T-helper 1 cell treated with Interleukin-12 subunit alpha and Interleukin-12 subunit beta and Interleukin-4 antibody, amounts not matched to agents 30 ng/mL and 1 ng/mL, for 36 hours (primary cell): ENCODE data around the gene JAK2. TPM values are rescaled to one million over a fixed set of nuclear protein-coding genes. Genes with fewer than 3 reads are reported as not detected.
"Not testable (repeated sequence)": the region's sequence is repeated elsewhere in the genome, so short reads cannot be mapped to it uniquely, and the experiment has no call there.

Experiments
- intact Hi-C: fragments of 100-400 bp; cut with micrococcal nuclease; formaldehyde crosslinking; loops from one replicate; pipeline ENCODE4 v1.15.1; 2024
- total RNA-seq: library from RNA; stranded (reverse); gene quantifications from 2 replicates; pipeline ENCODE4 v1.2.3, GENCODE V29; 2022

The JAK2 gene
- total RNA-seq, 1 donor from 2014 or later = 64.2 TPM

DNA sequence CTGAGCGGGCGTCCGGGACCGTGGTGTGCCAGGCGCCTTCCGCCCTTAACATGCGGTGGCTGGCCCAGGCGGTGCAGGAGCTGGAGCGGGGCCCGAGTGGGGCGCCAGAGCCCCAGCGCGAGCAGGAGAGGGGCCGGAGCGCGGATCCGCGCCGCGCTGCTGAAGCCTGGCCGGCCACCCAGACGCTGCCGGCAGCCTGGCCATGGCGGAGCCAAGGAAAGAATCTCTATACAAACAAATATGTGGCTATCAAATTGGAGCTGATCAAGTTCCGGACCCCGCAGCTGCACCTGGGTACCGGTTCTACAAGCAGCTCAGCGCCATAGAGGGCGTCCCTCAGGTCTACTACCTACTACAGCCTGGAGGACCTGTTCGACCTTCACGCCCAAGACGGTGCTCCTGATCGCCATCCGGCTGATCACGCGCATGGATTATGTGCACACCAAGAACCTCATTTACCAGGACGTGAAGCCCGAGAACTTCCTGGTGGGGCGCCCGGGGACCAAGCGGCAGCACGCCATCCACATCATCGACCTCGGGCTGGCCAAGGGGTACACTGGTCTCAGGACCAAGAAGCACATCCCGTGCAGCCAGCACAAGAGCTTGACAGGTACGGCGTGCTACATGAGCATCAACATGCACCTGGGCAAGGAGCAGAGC lies 55.8 kb downstream of the JAK2 start:
- intact Hi-C loops = no loop called here

DNA sequence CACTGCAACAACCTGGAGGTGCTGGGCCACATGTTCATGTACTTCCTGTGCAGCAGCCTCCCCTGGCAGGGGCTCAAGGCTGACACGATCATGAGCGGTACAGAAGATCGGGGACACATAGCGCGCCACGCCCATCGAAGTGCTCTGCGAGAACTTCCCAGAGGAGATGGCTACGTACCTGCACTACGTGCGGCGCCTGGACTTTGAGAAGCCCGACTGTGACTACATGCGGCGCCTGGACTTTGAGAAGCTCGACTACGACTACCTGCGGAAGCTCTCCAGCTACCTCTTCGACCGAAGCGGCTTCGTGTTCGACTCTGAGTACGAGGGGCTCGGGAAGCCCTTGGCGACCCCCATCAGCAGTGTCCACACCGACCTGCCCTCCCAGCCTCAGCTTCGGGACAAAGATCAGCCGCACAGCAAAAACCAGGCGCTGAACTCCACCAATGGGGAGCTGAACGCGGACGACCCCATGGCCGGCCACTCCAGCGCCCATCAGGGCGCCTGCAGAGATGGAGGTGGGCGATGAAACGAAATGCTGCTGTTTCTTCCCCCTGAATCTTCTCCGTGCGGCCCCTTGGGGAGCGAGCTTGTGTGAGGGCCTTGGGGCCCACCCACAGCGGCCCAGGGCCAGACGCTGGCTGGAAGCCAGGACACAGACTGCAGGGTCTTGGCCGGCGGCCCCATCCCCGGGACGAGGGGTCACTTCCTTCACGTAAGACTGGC lies 56.5 kb downstream of the JAK2 start:
- intact Hi-C loops = no loop called here

DNA sequence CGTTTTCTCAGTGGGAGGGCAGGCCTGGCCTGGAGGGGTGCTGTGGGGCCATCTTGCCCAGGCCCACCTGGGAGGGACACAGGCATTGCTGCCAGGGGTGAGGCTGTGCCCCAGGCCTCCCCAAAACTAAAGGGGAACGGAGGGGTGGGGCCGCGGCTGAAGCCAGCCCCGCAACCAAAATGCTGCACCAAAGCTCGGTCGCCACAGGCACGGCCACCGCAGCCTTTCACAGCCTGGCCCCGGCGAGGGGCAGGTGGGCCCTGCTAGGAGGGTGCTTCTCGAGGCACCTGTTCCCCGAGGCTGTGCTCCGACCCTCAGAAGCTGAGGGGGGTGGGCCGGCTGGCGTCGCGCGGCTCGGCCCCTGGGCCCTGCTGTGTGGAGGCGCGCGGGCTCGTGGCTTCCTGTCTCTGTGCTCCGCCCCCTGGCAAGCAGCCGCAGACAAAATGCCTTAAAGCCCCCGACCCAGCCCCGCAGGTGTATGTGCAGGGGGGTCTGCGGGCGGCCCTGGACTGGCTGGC lies 57.6 kb downstream of the JAK2 start:
- intact Hi-C loops = no loop called here

DNA sequence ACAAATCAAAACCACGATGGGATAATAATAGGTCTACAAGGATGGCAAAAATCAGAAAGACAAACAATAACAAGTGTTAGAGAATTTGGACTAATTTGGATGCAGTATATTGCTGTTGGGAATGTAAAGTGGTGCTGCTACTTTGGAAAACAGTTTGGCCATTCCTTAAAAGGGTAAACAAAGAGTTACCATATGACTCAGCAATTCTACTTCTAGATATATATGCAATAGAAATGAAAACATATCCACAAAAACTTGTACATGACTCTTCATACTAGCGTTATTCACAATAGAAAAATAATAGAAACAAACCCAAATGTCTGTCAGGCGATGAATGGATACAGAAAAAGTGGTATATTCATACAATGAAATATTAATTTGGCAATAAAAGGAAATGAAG lies 58.3 kb downstream of the JAK2 start:
- intact Hi-C loops = no loop called here

DNA sequence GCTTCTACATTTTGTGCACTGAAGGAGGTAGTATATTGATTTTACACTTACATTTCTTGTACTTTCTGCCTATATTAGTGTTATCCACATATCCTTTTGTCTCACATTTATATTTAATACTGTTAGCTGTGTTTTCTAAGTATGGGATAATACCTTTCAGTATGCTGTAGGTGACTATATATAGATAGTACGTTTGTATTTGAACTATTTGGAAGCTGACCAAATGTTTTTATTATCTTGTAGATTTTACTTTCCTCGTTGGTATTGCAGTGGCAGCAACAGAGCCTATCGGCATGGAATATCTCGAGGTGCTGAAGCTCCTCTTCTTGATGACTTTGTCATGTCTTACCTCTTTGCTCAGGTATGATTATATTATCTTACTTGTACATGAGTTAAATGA lies 59.1 kb downstream of the JAK2 start:
- intact Hi-C loops = no loop called here

DNA sequence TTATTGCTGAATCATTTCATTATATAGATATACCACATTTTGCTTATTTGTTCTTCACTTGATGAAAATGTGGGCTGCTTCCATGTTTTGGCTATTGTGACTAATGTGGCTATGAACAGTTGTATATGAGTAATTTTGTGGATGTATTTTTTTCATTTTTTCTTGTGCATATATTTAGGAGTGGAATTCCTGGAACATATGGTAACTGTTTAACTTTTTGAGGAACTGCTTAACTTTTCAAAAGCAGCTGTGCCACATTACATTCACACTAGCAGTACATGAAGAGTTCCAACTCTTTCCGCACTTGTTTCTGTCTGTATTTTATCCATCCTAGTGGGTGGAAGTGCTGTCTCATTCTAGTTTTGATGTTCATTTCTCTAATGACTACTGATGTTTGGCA lies 67.8 kb downstream of the JAK2 start:
- intact Hi-C loops = no loop called here

DNA sequence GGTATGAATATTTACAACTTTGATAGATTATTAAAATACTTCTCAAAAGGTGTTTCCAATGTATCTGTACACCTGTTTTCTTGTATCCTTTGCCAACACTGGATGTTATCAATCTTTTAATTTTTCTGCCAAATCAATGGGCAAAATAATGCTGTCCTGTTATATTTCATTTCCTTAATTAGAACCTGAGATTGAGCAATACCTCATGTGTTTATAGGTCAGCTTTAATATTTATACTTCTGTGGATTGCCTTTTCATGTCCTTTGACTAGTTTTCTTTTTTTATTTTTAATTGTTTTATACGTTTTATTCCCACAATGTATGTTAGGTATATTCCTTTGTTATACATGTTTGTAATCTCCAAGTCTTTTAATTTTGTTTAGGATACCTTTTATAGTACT lies 77.6 kb downstream of the JAK2 start:
- intact Hi-C loops = no loop called here

DNA sequence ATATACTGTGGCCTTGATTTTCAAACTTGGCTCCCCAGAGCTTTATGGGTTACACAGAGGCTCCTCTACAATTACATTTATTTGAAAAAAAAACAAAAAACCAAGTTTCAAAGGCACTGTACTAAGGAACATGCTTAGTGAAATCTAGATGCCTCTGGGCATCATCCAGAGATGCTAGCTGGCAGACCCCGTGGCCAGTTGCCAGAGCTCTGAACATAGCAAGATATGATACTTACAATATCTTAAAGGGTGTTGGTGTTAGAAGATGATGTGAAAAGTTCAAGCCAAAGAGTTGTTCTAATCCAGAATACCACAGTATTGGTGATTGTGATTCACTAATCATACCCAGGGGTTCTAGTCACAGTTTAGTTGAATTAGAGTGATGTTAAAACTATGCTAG lies 87.8 kb downstream of the JAK2 start:
- intact Hi-C loops = loop anchor here (5.0 kb wide), 3 partner anchors 311 to 529 kb away; no protein-coding TSS in a partner anchor

DNA sequence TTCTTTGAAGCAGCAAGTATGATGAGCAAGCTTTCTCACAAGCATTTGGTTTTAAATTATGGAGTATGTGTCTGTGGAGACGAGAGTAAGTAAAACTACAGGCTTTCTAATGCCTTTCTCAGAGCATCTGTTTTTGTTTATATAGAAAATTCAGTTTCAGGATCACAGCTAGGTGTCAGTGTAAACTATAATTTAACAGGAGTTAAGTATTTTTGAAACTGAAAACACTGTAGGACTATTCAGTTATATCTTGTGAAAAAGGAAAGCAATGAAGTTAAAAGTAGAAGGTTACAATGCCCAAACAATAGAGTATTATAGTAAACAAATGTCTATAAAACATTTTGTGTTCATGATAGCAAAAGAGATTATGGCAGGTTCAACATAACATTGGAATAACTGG lies 88.6 kb downstream of the JAK2 start:
- intact Hi-C loops = loop anchor here (5.0 kb wide), 3 partner anchors 311 to 529 kb away; no protein-coding TSS in a partner anchor

DNA sequence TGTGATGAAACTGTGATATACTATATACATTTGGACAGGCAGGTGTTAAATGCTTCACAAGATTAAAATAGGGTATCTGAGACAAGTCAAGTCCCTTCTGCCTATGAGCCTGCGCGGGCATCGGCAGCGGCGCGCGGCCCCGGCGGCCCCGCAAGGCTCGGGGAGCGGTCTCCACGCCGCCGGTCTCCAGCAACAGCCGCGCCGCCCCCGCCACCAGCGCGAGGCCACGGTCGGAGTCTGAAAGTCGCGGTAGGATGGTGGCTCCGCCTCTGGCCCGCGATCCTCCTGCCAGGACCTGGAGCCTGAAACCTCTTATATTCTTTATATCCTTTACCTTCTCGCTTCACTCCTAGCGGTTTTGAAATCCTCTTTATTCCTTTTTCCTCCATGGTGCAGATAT lies 100.9 kb downstream of the JAK2 start:
- intact Hi-C loops = no loop called here

DNA sequence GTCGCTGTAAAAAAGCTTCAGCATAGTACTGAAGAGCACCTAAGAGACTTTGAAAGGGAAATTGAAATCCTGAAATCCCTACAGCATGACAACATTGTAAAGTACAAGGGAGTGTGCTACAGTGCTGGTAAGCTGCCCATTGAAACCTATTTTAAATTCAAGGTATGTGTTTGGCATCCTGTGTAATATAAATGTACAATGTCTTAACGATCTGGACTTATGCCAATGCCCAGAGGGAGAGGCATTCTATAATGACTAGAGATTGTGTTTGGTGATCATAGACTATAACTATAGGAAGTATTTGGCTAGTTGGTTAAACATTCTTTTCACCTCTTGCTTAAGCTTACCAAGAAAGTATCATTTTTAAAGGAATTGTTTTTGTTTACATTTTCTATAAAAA lies 104.7 kb downstream of the JAK2 start:
- intact Hi-C loops = no loop called here

DNA sequence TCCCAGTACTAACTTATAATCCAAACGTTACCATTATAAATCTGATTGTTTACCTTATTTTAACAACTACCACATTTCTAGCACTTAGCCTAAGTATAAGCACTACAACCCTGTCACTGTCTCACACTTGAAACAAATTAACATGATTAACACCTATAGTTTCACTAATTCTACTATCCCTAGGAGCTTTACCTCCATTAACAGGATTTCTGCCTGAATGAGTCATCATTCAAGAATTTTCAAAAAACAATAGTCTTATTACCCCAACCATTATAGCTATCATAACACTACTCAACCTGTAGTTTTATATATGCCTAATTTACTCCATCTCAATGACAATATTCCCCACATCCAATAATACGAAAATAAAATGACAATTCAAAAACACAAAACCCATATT lies 110.7 kb downstream of the JAK2 start:
- intact Hi-C loops = no loop called here

DNA sequence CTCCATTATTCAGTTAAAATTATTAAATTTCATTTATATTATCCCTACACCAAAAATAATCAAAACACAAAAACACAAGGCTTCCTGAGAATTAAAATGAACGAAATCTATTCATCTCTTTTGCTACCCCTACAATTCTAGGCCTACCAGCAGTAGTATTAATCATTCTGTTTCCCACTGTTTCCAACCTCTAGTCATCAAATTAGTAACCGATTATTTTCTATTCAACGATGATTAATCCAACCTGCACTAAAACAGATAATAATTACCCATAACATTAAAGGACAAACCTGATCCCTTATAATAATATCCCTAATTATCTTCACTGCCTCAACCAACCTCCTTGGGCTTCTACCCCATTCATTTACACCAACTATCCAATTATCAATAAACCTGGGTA lies 114.4 kb downstream of the JAK2 start:
- intact Hi-C loops = no loop called here

DNA sequence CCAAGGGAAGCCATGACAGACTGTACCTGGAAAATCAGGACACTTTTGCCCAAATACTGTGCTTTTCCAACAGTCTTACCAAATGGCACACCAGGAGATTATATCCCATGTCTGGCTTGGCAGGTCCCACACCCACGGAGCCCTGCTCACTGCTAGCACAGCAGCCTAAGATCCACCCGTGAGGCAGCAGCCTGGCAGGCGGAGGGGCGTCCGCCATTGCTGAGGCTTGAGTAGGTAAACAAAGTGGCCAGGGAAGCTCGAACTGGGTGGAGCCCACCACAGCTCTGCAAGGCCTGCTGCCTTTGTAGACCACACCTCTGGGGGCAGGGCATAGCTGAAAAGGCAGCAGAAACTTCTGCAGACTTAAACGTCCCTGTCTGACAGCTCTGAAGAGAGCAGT lies 116.1 kb downstream of the JAK2 start:
- intact Hi-C loops = not testable (repeated sequence)

DNA sequence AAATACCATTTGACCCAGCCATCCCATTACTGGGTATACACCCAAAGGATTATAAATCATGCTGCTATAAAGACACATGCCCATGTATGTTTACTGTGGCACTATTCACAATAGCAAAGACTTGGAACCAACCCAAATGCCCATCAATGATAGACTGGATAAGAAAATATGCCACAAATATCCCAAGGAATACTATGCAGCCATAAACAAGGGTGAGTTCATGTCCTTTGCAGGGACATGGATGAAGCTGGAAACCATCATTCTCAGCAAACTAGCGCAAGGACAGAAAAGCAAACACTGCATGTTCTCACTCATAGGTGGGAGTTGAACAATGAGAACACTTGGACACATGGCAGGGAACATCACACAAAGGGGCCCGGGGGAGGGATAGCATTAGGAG lies 121.4 kb downstream of the JAK2 start:
- intact Hi-C loops = not testable (repeated sequence)

DNA sequence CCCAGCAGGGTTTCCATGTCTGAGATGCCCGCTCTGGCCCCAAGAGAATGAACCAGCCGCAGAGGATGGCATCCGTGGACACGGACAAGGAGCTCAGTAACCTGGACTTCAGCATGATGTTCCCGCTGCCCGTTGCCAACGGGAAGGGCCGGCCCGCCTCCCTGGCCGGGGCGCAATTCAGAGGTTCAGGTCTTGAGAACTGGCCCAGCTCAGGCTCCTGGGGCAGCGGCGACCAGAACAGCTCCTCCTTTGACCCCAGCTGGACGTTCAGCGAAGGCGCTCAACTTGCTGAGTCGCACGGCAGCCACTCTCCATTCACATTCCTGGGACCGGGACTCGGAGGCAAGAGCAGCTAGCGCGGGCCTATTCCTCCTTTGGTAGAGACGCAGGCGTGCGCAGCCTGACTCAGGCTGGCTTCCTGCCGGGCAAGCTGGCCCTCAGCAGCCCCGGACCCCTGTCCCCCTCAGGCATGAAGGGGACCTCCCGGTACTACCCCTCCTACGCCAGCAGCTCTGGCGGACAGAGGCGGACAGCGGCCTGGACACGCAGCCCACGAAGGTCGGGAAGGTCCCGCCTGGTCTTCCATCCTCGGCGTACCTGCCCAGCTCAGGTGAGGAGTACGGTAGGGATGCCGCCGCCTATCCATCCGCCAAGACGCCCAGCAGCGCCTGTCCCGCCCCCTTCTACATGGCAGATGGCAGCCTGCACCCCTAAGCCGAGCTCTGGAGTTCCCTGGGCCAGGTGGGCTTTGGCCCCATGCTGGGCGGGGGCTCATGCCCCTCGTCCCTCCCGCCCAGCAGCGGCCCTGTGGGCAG lies 126.0 kb downstream of the JAK2 start:
- intact Hi-C loops = no loop called here

DNA sequence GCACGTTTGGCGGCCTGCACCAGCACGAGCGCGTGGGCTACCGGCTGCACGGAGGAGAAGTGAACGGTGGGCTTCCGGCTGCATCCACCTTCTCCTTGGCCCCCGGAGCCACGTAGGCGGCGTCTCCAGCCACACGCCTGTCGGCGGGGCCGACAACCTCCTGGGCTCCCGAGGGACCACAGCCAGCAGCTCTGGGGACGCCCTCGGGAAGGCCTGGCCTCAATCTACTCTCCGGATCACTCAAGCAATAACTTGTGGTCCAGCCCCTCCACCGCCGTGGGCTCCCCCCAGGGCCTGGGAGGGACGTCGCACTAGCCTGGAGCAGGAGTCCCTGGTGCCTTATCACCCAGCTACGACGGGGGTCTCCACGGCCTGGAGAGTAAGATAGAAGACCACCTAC lies 126.6 kb downstream of the JAK2 start:
- intact Hi-C loops = no loop called here

DNA sequence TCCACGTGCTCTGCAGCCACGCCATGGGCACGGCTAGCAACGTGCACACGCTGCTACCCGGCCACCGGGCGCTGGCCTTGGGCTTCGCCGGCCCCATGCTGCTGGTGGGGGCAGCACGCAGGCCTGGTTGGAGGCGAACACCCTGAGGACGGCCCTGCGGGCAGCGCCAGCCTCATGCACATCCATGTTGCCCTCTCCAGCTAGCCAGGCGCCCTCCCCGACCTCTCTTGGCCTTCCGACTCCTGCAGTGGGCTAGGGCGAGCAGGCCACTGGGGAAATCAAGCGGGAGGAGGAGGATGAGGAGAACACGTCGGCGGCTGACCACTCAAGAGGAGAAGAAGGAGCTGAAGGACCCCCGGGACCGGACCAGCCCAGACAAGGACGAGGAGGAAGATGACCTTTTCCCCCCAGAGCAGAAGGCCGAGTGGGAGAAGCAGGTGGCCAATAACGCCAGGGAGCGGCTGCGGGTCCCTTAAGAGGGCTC lies 127.1 kb downstream of the JAK2 start:
- intact Hi-C loops = no loop called here

DNA sequence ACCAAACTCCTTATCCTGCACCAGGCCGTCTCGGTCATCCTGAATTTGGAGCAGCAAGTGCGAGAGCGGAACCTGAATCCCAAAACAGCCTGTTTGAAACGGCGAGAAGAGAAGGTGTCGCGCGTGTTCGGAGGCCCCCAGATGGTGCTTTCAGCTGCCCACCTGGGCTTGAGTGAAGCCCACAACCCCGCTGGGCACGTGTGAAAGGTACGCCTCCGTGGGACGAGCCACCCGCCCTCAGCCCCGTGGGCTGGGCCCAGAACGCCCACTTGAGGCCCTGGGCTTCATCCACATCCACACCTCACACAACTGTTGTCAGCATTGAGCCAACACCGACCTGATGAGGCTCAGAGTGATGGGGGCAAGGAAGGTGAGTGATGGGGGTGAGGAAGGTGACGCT lies 127.6 kb downstream of the JAK2 start:
- intact Hi-C loops = no loop called here

DNA sequence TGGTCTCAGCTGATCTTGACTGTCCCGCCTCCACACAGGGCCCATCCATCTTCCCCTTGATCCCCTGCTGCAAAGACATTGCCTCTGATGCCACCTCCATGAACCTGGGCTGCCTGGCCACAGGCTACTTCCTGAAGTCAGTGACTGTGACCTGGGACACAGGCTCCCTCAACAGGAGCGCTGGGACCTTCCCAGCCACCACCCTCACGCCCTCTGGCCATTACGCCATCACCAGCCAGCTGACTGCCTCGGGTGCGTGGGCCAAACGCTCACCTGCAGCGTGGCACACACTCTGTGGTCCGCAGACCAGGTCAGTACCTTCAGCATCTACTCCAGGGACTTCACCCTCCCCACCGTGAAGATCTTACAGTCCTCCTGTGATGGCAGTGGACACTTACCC lies 128.5 kb downstream of the JAK2 start:
- intact Hi-C loops = no loop called here

DNA sequence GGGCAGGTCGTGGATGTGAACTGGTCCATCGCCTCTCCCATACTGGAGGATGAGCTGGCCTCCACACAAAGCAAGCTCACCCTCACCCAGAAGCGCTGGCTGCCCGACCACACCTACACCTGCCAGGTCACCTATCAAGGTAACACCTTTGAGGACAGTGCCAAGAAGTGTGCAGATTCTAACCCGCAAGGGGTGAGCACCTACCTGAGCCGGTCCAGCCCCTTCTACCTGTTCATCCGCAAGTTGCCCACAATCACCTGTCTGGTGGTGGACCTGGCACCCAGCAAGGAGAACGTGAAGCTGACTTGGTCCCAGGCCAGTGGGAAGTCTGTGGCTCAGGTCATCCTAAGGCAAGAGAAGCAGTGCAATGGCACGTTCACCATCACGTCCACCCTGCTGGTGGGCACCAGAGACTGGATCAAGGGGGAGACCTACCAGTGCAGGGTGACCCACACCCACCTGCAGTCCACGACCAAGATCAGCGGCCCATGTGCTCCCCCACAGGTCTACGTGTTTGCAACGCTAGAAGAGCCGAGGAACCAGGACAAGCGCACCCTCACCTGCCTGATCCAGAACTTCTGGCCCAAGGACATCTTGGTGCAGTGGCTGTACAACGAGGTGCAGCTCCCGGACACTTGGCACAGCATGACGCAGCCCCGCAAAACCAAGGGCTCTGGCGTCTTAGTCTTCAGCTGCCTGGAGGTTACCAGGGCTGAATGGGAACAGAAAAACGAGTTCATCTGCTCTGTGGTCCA lies 129.1 kb downstream of the JAK2 start:
- intact Hi-C loops = no loop called here
